Measurements from ENCODE around the gene GREM1. TPM values are rescaled to one million over a fixed set of nuclear protein-coding genes. Genes with fewer than 3 reads are reported as not detected.

GREM1 gene
- total and polyA plus RNA-seq, 3 donors from 2014 or later, result 1.4 to 1.8 (median 1.6) TPM

GRCh38 chr15:32723171-32723948 is 5.6 kb downstream of the GREM1 start:
- peaks cover 7% of the 10 kb centered on the region for H3K4me1 ChIP-seq
- no peaks in the 10 kb centered on the region for H3K36me3 ChIP-seq (ENCODE audit: low read depth, missing control alignments)
- no peaks in the 10 kb centered on the region for H3K9me3 ChIP-seq
- H3K4me3 ChIP-seq, result no peak overlapping the region
- H3K27ac ChIP-seq, result no peak overlapping the region
- H3K27me3 ChIP-seq, result no peaks in the 10 kb centered on the region
- TF ChIP-seq POLR2A (IDR thresholded peaks at IDR 0.05) (no peak), CTCF (IDR thresholded peaks at IDR 0.05) (no peak)
- WGBS, 2 donors, result 86 to 92% methylated on average over 2 of the region's 2 CpGs
- no peak for DNase-seq
- intact Hi-C loops (cut with DNase I; ENCODE audit: low total_unique reads), result no loop called here

GRCh38 chr15:32729700-32730395 is 12.0 kb downstream of the GREM1 start:
- 76 to 79% methylated on average over 10 of the region's 10 CpGs for WGBS, 2 donors

GRCh38 chr15:32730677-32731654 is 13.2 kb downstream of the GREM1 start:
- 51 to 52% methylated on average over 13 to 27 of the region's 27 CpGs for WGBS, 2 donors
- H3K4me3 ChIP-seq, result no peak overlapping the region
- no peaks in the 10 kb centered on the region for H3K9me3 ChIP-seq
- peak; percentile 28 for DNase-seq
- H3K27ac ChIP-seq, result no peak overlapping the region
- no peaks in the 10 kb centered on the region for H3K27me3 ChIP-seq
- intact Hi-C loops (cut with DNase I; ENCODE audit: low total_unique reads), result no loop called here
- no peaks in the 10 kb centered on the region for H3K4me1 ChIP-seq
- no peak for TF ChIP-seq CTCF (IDR thresholded peaks at IDR 0.05)
- no peak for TF ChIP-seq POLR2A (IDR thresholded peaks at IDR 0.05)
- no peaks in the 10 kb centered on the region for H3K36me3 ChIP-seq (ENCODE audit: low read depth, missing control alignments)

More at GRCh38 chr15:32729700-32730395, 12.0 kb downstream of the GREM1 start:
- TF ChIP-seq POLR2A (IDR thresholded peaks at IDR 0.05), result no peak
- no peaks in the 10 kb centered on the region for H3K4me1 ChIP-seq
- intact Hi-C loops (cut with DNase I; ENCODE audit: low total_unique reads), result no loop called here
- H3K27ac ChIP-seq, result no peak overlapping the region
- no peaks in the 10 kb centered on the region for H3K9me3 ChIP-seq
- H3K27me3 ChIP-seq, result no peaks in the 10 kb centered on the region
- H3K4me3 ChIP-seq, result no peak overlapping the region
- DNase-seq, result no peak
- no peaks in the 10 kb centered on the region for H3K36me3 ChIP-seq (ENCODE audit: low read depth, missing control alignments)

GRCh38 chr15:32732574-32733157 is 14.9 kb downstream of the GREM1 start:
- Histone ChIP-seq H3K4me3 (no peak overlapping the region), H3K9me3 (no peaks in the 10 kb centered on the region), H3K27ac (no peak overlapping the region), H3K4me1 (no peaks in the 10 kb centered on the region), H3K27me3 (no peaks in the 10 kb centered on the region), H3K36me3 (ENCODE audit: low read depth, missing control alignments) (no peaks in the 10 kb centered on the region)
- no peak for DNase-seq
- intact Hi-C loops (cut with DNase I; ENCODE audit: low total_unique reads), result no loop called here
- TF ChIP-seq CTCF (IDR thresholded peaks at IDR 0.05) (no peak), POLR2A (IDR thresholded peaks at IDR 0.05) (no peak)
- WGBS, 2 donors, result 87 to 90% methylated on average over 6 of the region's 6 CpGs
